ENCODE data around the gene PDE10A.

DNA sequence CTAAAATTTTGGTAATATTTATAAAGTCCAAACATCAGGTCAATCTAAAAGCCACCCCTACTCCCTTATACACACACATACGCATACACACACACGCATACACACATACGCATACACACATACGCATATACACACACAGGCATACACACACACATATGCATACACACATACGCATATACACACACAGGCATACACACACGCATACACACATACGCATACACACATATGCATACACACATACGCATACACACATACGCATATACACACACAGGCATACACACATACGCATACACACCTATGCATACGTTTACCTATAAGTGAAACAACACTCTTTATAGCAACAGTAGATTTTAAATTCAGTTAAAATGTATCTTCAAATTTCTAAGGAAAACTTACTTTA is 240.8 kb downstream of the PDE10A start:
- TF ChIP-seq CTCF (IDR thresholded peaks at IDR 0.05) (no peak), POLR2A (IDR thresholded peaks at IDR 0.05) (no peak), EP300 (IDR thresholded peaks at IDR 0.05) (no peak)

Data from ovary (tissue), 3 donors.